GM13976 (cell line): ENCODE results near the gene C21orf58.

ENCODE experiments used
- DNase-seq: peaks from one replicate; pipeline ENCODE4 v3.0.0; 2012; ENCODE audit warnings: low spot score
- CTCF ChIP-seq: IDR thresholded peaks from 2 replicates; pipeline ENCODE4 v1.5.1; 2012; ENCODE audit warnings: borderline replicate concordance, mild to moderate bottlenecking; ENCODE audit not compliant: insufficient read depth; ENCODE audit errors: extremely low read depth, missing control alignments, control extremely low read depth
- in situ Hi-C: fragments of 300-500 bp; cut with MboI; formaldehyde crosslinking; loops from one replicate; pipeline ENCODE4 v1.12.0; 2022; ENCODE audit warnings: low sequenced_read_pairs, mixed read lengths, inconsistent platforms; ENCODE audit not compliant: unreplicated experiment

Gene C21orf58

GRCh38 chr21:46354046-46354445 is 30.4 kb upstream of the C21orf58 start:
- DNase-seq = no peak
- in situ Hi-C loops = no loop called here
- no peak for TF ChIP-seq CTCF

- DNase-seq = no peak
- in situ Hi-C loops = no loop called here
- no peak for TF ChIP-seq CTCF
Observed at GRCh38 chr21:46352913-46353312, 29.2 kb upstream of the C21orf58 start.

DNA sequence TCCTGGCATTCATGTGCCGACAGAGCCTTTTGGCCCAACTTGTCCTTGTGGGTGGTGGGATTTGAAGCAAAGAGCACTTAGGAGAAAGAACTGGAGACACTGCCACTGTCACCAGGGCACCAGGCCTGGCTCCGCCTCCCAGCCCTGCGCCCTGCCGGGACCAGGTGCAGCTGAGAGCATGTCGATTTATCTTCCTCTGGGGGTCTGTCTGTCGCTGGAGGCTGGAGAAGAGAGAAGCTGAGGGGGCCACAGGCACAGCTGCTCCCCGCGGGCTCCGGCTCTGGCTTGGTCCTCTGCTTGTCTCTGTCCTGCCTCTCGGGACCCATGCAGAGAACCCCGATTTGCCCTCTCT is 28.5 kb upstream of the C21orf58 start:
- DNase-seq = no peak
- TF ChIP-seq CTCF = no peak
- in situ Hi-C loops = no loop called here

- DNase-seq = no peak
- TF ChIP-seq CTCF = no peak
- in situ Hi-C loops = no loop called here
Observed at GRCh38 chr21:46351476-46352163, 27.9 kb upstream of the C21orf58 start.

DNA sequence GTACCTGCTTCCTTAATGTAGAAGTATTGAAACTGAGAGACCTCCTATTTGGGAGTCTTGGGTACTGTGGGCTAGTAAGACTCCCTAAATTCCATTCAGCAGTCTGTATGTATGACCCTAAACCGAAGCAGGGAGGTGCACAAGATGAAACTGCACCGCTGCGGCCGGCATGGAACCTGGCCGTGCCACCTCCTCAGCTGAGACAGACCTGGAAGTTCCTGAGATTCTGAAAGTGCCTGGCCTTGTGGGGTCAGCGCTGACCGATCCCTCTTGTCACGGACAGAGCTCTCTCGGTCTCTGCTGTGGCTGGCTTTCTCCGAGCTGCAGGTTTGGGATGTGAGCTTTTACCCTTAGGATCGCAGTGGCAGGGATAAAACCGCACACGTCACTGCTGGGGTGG is 27.3 kb upstream of the C21orf58 start:
- in situ Hi-C loops = no loop called here
- no peak for DNase-seq
- no peak for TF ChIP-seq CTCF

GRCh38 chr21:46350571-46350970 is 26.9 kb upstream of the C21orf58 start:
- no peak for DNase-seq
- TF ChIP-seq CTCF = no peak
- in situ Hi-C loops = no loop called here
